ENCODE data around the gene IMMT.

IMMT gene

GRCh38 chr2:86225581-86225980, 30.3 kb upstream of the IMMT start:
- H3K27ac ChIP-seq, result no peak overlapping the region
- peak; percentile 12 for DNase-seq
- no peaks in the 10 kb centered on the region for H3K27me3 ChIP-seq (replicated peaks)
- in situ Hi-C loops (cut with HindIII; ENCODE audit: low pct_ligation_motif_present, low sequenced_read_pairs), result no loop called here
- H3K36me3 ChIP-seq (replicated peaks), result no peaks in the 10 kb centered on the region
- H3K4me3 ChIP-seq (ENCODE audit: low read depth, low read length), result no peak overlapping the region
- TF ChIP-seq CTCF (IDR thresholded peaks at IDR 0.05; ENCODE audit: low read depth, low read length, missing control alignments), result no peak

GRCh38 chr2:86224645-86225355, 29.5 kb upstream of the IMMT start:
- Histone ChIP-seq H3K36me3 (replicated peaks) (no peaks in the 10 kb centered on the region), H3K27ac (no peak overlapping the region), H3K27me3 (replicated peaks) (no peaks in the 10 kb centered on the region), H3K4me3 (ENCODE audit: low read depth, low read length) (no peak overlapping the region)
- no peak for TF ChIP-seq CTCF (IDR thresholded peaks at IDR 0.05; ENCODE audit: low read depth, low read length, missing control alignments)
- no peak for DNase-seq
- in situ Hi-C loops (cut with HindIII; ENCODE audit: low pct_ligation_motif_present, low sequenced_read_pairs), result no loop called here

- no peak for TF ChIP-seq CTCF (IDR thresholded peaks at IDR 0.05; ENCODE audit: low read depth, low read length, missing control alignments)
- H3K36me3 ChIP-seq (replicated peaks), result no peaks in the 10 kb centered on the region
- no peaks in the 10 kb centered on the region for H3K27me3 ChIP-seq (replicated peaks)
- no peak overlapping the region for H3K4me3 ChIP-seq (ENCODE audit: low read depth, low read length)
- in situ Hi-C loops (cut with HindIII; ENCODE audit: low pct_ligation_motif_present, low sequenced_read_pairs), result no loop called here
- no peak overlapping the region for H3K27ac ChIP-seq
- DNase-seq, result no peak
Observed at GRCh38 chr2:86223927-86224560, 28.8 kb upstream of the IMMT start.

GRCh38 chr2:86223140-86223926, 28.1 kb upstream of the IMMT start:
- Histone ChIP-seq H3K27me3 (replicated peaks) (no peaks in the 10 kb centered on the region), H3K27ac (no peak overlapping the region), H3K4me3 (ENCODE audit: low read depth, low read length) (no peak overlapping the region), H3K36me3 (replicated peaks) (no peaks in the 10 kb centered on the region)
- in situ Hi-C loops (cut with HindIII; ENCODE audit: low pct_ligation_motif_present, low sequenced_read_pairs), result no loop called here
- no peak for TF ChIP-seq CTCF (IDR thresholded peaks at IDR 0.05; ENCODE audit: low read depth, low read length, missing control alignments)
- peak; percentile 12 for DNase-seq

GRCh38 chr2:86221066-86221684, 25.9 kb upstream of the IMMT start:
- peak; percentile 41 for DNase-seq
- Histone ChIP-seq H3K27ac (no peak overlapping the region), H3K4me3 (ENCODE audit: low read depth, low read length) (no peak overlapping the region), H3K36me3 (replicated peaks) (no peaks in the 10 kb centered on the region), H3K27me3 (replicated peaks) (no peaks in the 10 kb centered on the region)
- in situ Hi-C loops (cut with HindIII; ENCODE audit: low pct_ligation_motif_present, low sequenced_read_pairs), result no loop called here
- peak; percentile 97 for TF ChIP-seq CTCF (IDR thresholded peaks at IDR 0.05; ENCODE audit: low read depth, low read length, missing control alignments)
